HCT116 (cell line): Measurements from ENCODE around the gene KLF14. TPM values are rescaled to one million over a fixed set of nuclear protein-coding genes. Genes with fewer than 3 reads are reported as not detected.

Source experiments
- ATAC-seq: fragments of 200-7000 bp; cut with Tn5 transposase; 2 replicates; pipeline ENCODE4 v1.9.1; 2020; ENCODE audit warnings: mild to moderate bottlenecking, moderate library complexity
- BruUV-seq: library from RNA; stranded (reverse); fragments of 400-500 nt; replicated peaks from 2 replicates; lab custom pipeline; 2021; lab: Mats Ljungman, UMichigan
- CTCF ChIA-PET: fragments of 300-600 bp; sonication (Branson Sonifier 250); formaldehyde crosslinking; loops from one replicate; lab custom pipeline; 2021; ENCODE audit warnings: antibody characterized with exemption; lab: Charles Lee
- POLR2A ChIA-PET: fragments of 300-600, 350-600 bp; sonication (Branson Sonifier 250); formaldehyde crosslinking; loops from one replicate; lab custom pipeline; 2021; ENCODE audit warnings: antibody characterized with exemption; lab: Charles Lee
- RAD21 ChIA-PET, 2 experiments: fragments of 300-600 bp; sonication (Branson Sonifier 250); formaldehyde crosslinking; loops; one replicate each; lab custom pipeline; 2023; ENCODE audit warnings: low total read pairs in 2 of 2; ENCODE audit not compliant: uncharacterized antibody in 2 of 2, unreplicated experiment in 2 of 2, low non-redundant PET in 1 of 2; lab: Charles Lee
- DNase-seq: peaks from one replicate; pipeline ENCODE4 v3.0.0-alpha.2; 2010; ENCODE audit warnings: low read depth, low spot score
- H2AFZ ChIP-seq: fragments of 200-600 bp; shearing (Covaris generic), sonication (generic); 2 replicates; pipeline ENCODE4 v1.6.1; 2017; ENCODE audit warnings: low read depth, mixed run types, mixed read lengths, antibody characterized with exemption, low read length; ENCODE audit not compliant: poor library complexity, severe bottlenecking
- H3K27ac ChIP-seq: 2 replicates; pipeline ENCODE4 v1.5.1; 2012; ENCODE audit warnings: low read depth, low read length
- H3K27me3 ChIP-seq: fragments of 200-600 bp; sonication (generic); 2 replicates; pipeline ENCODE4 v1.6.1; 2016; ENCODE audit warnings: mixed run types, low read length, mixed read lengths; ENCODE audit not compliant: insufficient read depth
- H3K36me3 ChIP-seq, 2 experiments: fragments of 200-500 bp in 1 of 2; fragments of 200-600 bp in 1 of 2; sonication (Bioruptor generic) in 1 of 2; sonication (generic) in 1 of 2; 2 replicates each; pipeline versions ENCODE4 v1.5.1 to v1.6.1; 2014 to 2016; ENCODE audit warnings: low read length in 2 of 2, inconsistent platforms in 1 of 2, mixed read lengths in 1 of 2, mixed run types in 1 of 2; ENCODE audit not compliant: insufficient read depth in 2 of 2, control insufficient read depth in 1 of 2
- H3K4me1 ChIP-seq, 2 experiments: fragments of 200-600 bp in 1 of 2; sonication (generic) in 1 of 2; 2 replicates each; pipeline versions ENCODE4 v1.5.1 to v1.6.1; 2012 to 2017; ENCODE audit warnings: low read length in 2 of 2, inconsistent platforms in 1 of 2, mild to moderate bottlenecking in 1 of 2, mixed read lengths in 1 of 2, mixed run types in 1 of 2, moderate library complexity in 1 of 2; ENCODE audit not compliant: insufficient read depth in 2 of 2, control insufficient read depth in 1 of 2
- H3K4me2 ChIP-seq: fragments of 200-600 bp; sonication (generic); 2 replicates; pipeline ENCODE4 v1.6.1; 2017; ENCODE audit warnings: mixed run types, low read length, mixed read lengths
- H3K4me3 ChIP-seq, 2 experiments: fragments of 200-600 bp in 1 of 2; sonication (generic) in 1 of 2; replicated peaks in 1 of 2; 2 replicates each; pipeline ENCODE4 v1.5.1; 2011 to 2016; ENCODE audit warnings: low read length in 2 of 2, control low read depth in 1 of 2, low read depth in 1 of 2, mild to moderate bottlenecking in 1 of 2, mixed read lengths in 1 of 2, mixed run types in 1 of 2
- H3K79me2 ChIP-seq: fragments of 200-600 bp; sonication (generic); 2 replicates; pipeline ENCODE4 v1.6.1; 2017; ENCODE audit warnings: mild to moderate bottlenecking, mixed run types, low read length, moderate library complexity, mixed read lengths; ENCODE audit not compliant: insufficient read depth
- H3K9ac ChIP-seq: fragments of 200-600 bp; sonication (generic); 2 replicates; pipeline ENCODE4 v1.6.1; 2016; ENCODE audit warnings: low read length, mixed read lengths
- H3K9me2 ChIP-seq: fragments of 200-600 bp; sonication (generic), shearing (Covaris generic); 2 replicates; pipeline ENCODE4 v1.6.1; 2017; ENCODE audit warnings: mixed run types, mild to moderate bottlenecking, moderate library complexity; ENCODE audit not compliant: insufficient read depth
- H3K9me3 ChIP-seq, 2 experiments: fragments of 200-500 bp in 1 of 2; fragments of 200-600 bp in 1 of 2; sonication (Bioruptor generic) in 1 of 2; sonication (generic) in 1 of 2; 2 replicates each; pipeline ENCODE4 v1.6.1; 2014 to 2017; ENCODE audit warnings: low read length in 2 of 2, mixed read lengths in 2 of 2, inconsistent platforms in 1 of 2, low read depth in 1 of 2, mild to moderate bottlenecking in 1 of 2, mixed run types in 1 of 2, moderate library complexity in 1 of 2; ENCODE audit not compliant: control insufficient read depth in 1 of 2, insufficient read depth in 1 of 2
- H4K20me1 ChIP-seq: fragments of 200-600 bp; sonication (generic), shearing (Covaris generic); 2 replicates; pipeline ENCODE4 v1.6.1; 2017; ENCODE audit warnings: mixed run types, mild to moderate bottlenecking, moderate library complexity; ENCODE audit not compliant: insufficient read depth
- CBX3 ChIP-seq: IDR thresholded peaks from 2 replicates; pipeline ENCODE4 v1.6.1; 2012; ENCODE audit warnings: low read depth
- EGR1 ChIP-seq: IDR thresholded peaks from 2 replicates; pipeline ENCODE4 v1.6.1; 2012; ENCODE audit warnings: low read depth
- ELF1 ChIP-seq: IDR thresholded peaks from 2 replicates; pipeline ENCODE4 v1.6.1; 2012; ENCODE audit warnings: low read depth, borderline replicate concordance
- EZH2 ChIP-seq: fragments of 200-600 bp; sonication (generic); IDR thresholded peaks from 2 replicates; pipeline ENCODE4 v1.6.1; 2017; ENCODE audit warnings: antibody characterized with exemption, mixed run types
- EZH2phosphoT487 ChIP-seq: fragments of 200-600 bp; IDR thresholded peaks from 2 replicates; pipeline ENCODE4 v1.6.1; 2018; ENCODE audit warnings: antibody characterized with exemption, borderline replicate concordance
- FOSL1 ChIP-seq: IDR thresholded peaks from 2 replicates; pipeline ENCODE4 v1.6.1; 2012; ENCODE audit warnings: low read depth
- JUND ChIP-seq: IDR thresholded peaks from 2 replicates; pipeline ENCODE4 v1.6.1; 2012
- POLR2AphosphoS5 ChIP-seq: IDR thresholded peaks from 2 replicates; pipeline ENCODE4 v1.6.1; 2011; ENCODE audit warnings: mild to moderate bottlenecking, low read depth, low read length, moderate library complexity
- SP1 ChIP-seq: IDR thresholded peaks from 2 replicates; pipeline ENCODE4 v1.6.1; 2012; ENCODE audit warnings: low read depth
- SRF ChIP-seq: IDR thresholded peaks from 2 replicates; pipeline ENCODE4 v1.6.1; 2012; ENCODE audit warnings: low read depth
- TCF7L2 ChIP-seq: IDR thresholded peaks from 2 replicates; pipeline ENCODE4 v1.7.0; 2011; ENCODE audit warnings: borderline replicate concordance, inconsistent platforms; ENCODE audit not compliant: insufficient read depth, insufficient read length; ENCODE audit errors: extremely low read depth
- intact Hi-C: fragments of 100-400 bp; cut with micrococcal nuclease; formaldehyde crosslinking; loops from 2 replicates; pipeline ENCODE4 v1.10.0; 2022
- total RNA-seq: library from RNA; stranded (reverse); gene quantifications from one replicate; pipeline ENCODE4 v1.2.1, GENCODE V29; 2021; ENCODE audit not compliant: unreplicated experiment
- TF ChIP-seq, protein P1 (sequence below): IDR thresholded peaks from 2 replicates; pipeline ENCODE4 v1.6.1; 2012
- TF ChIP-seq, protein P2 (sequence below), 3 experiments: fragments of 200-600 bp in 1 of 3; sonication (generic) in 1 of 3; IDR thresholded peaks in 2 of 3; conservative IDR thresholded peaks in 1 of 3; 2 replicates each; pipeline ENCODE4 v1.5.1; 2012 to 2017; ENCODE audit warnings: low read depth in 2 of 3, low read length in 2 of 3, antibody characterized with exemption in 1 of 3, borderline replicate concordance in 1 of 3, control low read depth in 1 of 3, mild to moderate bottlenecking in 1 of 3, mixed read lengths in 1 of 3, mixed run types in 1 of 3, moderate library complexity in 1 of 3; ENCODE audit not compliant: insufficient read depth in 1 of 3
- TF ChIP-seq, protein P3 (sequence below): IDR thresholded peaks from 2 replicates; pipeline ENCODE4 v1.6.1; 2012; ENCODE audit warnings: low read depth

Gene KLF14
- total RNA-seq, 1 experiment from 2014 or later: 0.93 TPM

DNA sequence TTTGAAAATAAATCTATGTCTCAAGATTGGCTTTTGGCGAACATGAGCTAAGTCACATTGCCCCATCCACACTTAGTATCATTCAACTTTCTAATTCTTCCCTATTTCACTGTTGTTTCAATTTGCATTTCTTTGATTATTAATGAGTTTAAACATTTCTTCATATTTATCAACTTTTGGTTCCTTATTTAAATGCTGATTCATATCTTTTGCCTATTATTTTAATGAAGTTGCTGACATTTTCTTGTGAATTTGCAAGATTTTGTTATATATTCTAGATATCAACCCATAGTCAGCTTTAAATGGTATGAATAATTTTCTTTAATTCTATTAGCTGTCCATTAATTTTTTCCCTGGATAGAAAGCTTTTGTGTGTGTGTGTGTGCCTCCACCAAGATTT is 33.2 kb downstream of the KLF14 start:
- CTCF ChIA-PET: interaction anchor here (0.7 kb wide), 1 partner anchor 461 kb away, joined by 3 read pairs; no protein-coding TSS in a partner anchor

More for the DNA sequence above, 33.2 kb downstream of the KLF14 start:
- RAD21 ChIA-PET: no interaction called here
- intact Hi-C loops: no loop called here
- H3K4me2 ChIP-seq: no peak overlapping the region
- ATAC-seq: no peak
- no TSS peak for BruUV-seq
- H3K9me2 ChIP-seq: no peaks in the 10 kb centered on the region
- H3K9ac ChIP-seq: no peak overlapping the region
- no peak overlapping the region for H3K4me3 ChIP-seq
- no peaks in the 10 kb centered on the region for H3K9me3 ChIP-seq
- no peak for TF ChIP-seq POLR2AphosphoS5
- no peak for TF ChIP-seq TCF7L2
- TF ChIP-seq, protein P1, sequence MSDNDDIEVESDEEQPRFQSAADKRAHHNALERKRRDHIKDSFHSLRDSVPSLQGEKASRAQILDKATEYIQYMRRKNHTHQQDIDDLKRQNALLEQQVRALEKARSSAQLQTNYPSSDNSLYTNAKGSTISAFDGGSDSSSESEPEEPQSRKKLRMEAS: no peak
- TF ChIP-seq, protein P2, sequence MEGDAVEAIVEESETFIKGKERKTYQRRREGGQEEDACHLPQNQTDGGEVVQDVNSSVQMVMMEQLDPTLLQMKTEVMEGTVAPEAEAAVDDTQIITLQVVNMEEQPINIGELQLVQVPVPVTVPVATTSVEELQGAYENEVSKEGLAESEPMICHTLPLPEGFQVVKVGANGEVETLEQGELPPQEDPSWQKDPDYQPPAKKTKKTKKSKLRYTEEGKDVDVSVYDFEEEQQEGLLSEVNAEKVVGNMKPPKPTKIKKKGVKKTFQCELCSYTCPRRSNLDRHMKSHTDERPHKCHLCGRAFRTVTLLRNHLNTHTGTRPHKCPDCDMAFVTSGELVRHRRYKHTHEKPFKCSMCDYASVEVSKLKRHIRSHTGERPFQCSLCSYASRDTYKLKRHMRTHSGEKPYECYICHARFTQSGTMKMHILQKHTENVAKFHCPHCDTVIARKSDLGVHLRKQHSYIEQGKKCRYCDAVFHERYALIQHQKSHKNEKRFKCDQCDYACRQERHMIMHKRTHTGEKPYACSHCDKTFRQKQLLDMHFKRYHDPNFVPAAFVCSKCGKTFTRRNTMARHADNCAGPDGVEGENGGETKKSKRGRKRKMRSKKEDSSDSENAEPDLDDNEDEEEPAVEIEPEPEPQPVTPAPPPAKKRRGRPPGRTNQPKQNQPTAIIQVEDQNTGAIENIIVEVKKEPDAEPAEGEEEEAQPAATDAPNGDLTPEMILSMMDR (IDR thresholded peaks at IDR 0.05 in 2 of 3, conservative IDR thresholded peaks at IDR 0.05 in 1 of 3; ENCODE audit: borderline replicate concordance in 1 of 3, insufficient read depth in 1 of 3, low read depth in 2 of 3, low read length in 2 of 3): no peak
- no peak for TF ChIP-seq ELF1
- TF ChIP-seq EGR1: no peak
- TF ChIP-seq, protein P3, sequence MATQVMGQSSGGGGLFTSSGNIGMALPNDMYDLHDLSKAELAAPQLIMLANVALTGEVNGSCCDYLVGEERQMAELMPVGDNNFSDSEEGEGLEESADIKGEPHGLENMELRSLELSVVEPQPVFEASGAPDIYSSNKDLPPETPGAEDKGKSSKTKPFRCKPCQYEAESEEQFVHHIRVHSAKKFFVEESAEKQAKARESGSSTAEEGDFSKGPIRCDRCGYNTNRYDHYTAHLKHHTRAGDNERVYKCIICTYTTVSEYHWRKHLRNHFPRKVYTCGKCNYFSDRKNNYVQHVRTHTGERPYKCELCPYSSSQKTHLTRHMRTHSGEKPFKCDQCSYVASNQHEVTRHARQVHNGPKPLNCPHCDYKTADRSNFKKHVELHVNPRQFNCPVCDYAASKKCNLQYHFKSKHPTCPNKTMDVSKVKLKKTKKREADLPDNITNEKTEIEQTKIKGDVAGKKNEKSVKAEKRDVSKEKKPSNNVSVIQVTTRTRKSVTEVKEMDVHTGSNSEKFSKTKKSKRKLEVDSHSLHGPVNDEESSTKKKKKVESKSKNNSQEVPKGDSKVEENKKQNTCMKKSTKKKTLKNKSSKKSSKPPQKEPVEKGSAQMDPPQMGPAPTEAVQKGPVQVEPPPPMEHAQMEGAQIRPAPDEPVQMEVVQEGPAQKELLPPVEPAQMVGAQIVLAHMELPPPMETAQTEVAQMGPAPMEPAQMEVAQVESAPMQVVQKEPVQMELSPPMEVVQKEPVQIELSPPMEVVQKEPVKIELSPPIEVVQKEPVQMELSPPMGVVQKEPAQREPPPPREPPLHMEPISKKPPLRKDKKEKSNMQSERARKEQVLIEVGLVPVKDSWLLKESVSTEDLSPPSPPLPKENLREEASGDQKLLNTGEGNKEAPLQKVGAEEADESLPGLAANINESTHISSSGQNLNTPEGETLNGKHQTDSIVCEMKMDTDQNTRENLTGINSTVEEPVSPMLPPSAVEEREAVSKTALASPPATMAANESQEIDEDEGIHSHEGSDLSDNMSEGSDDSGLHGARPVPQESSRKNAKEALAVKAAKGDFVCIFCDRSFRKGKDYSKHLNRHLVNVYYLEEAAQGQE: no peak
- no peak for TF ChIP-seq CBX3
- no peak for TF ChIP-seq EZH2phosphoT487
- no peak for TF ChIP-seq JUND
- TF ChIP-seq SP1: no peak
- no peak for TF ChIP-seq FOSL1
- TF ChIP-seq EZH2: no peak
- TF ChIP-seq SRF: no peak
- H4K20me1 ChIP-seq: no peaks in the 10 kb centered on the region
- H3K27ac ChIP-seq: no peak overlapping the region
- H3K4me1 ChIP-seq: no peaks in the 10 kb centered on the region
- DNase-seq: no peak
- no peaks in the 10 kb centered on the region for H3K79me2 ChIP-seq
- no peaks in the 10 kb centered on the region for H3K27me3 ChIP-seq
- POLR2A ChIA-PET: no interaction called here
- no peaks in the 10 kb centered on the region for H3K36me3 ChIP-seq
- H2AFZ ChIP-seq: no peak overlapping the region
